Stimulated activated naive CD8-positive, alpha-beta T cell treated with anti-CD3 and anti-CD28 coated beads, Interleukin-15, Interleukin-2, amounts not matched to agents 100 ng/mL and 50 ng/mL, for 24 hours (primary cell): ENCODE measurements around the gene NAT9.
A peak's percentile ranks its signal among the peaks of the same experiment; 100 is the strongest.

ENCODE experiments used
- H3K27ac Mint-ChIP-seq: one replicate; pipeline ENCODE4 v1.8.0; 2021; ENCODE audit warnings: mild to moderate bottlenecking, mixed read lengths
- H3K27me3 Mint-ChIP-seq: one replicate; pipeline ENCODE4 v1.8.0; 2021; ENCODE audit warnings: mixed read lengths
- H3K36me3 Mint-ChIP-seq: one replicate; pipeline ENCODE4 v1.8.0; 2021; ENCODE audit warnings: low read depth, mixed read lengths
- H3K4me1 Mint-ChIP-seq: one replicate; pipeline ENCODE4 v1.8.0; 2021; ENCODE audit warnings: low read depth, mixed read lengths
- H3K4me3 Mint-ChIP-seq: one replicate; pipeline ENCODE4 v1.8.0; 2021; ENCODE audit warnings: mild to moderate bottlenecking, mixed read lengths
- H3K9me3 Mint-ChIP-seq: one replicate; pipeline ENCODE4 v1.8.0; 2021; ENCODE audit warnings: mixed read lengths

NAT9 gene

GRCh38 chr17:74777901-74778515 is 1.9 kb upstream of the NAT9 start:
- Mint-ChIP-seq H3K27ac (no peak overlapping the region), H3K9me3 (no peaks in the 10 kb centered on the region), H3K4me3 (peak overlapping the region; percentile 2), H3K27me3 (no peaks in the 10 kb centered on the region), H3K4me1 (peaks cover 73% of the 10 kb centered on the region), H3K36me3 (peaks cover 19% of the 10 kb centered on the region)

- H3K27ac Mint-ChIP-seq: no peak overlapping the region
- H3K4me1 Mint-ChIP-seq: peaks cover 73% of the 10 kb centered on the region
- peaks cover 29% of the 10 kb centered on the region for H3K36me3 Mint-ChIP-seq
- peak overlapping the region; percentile 99 for H3K4me3 Mint-ChIP-seq
- H3K27me3 Mint-ChIP-seq: no peaks in the 10 kb centered on the region
- H3K9me3 Mint-ChIP-seq: no peaks in the 10 kb centered on the region
Measured at GRCh38 chr17:74776990-74777389, 845 bp upstream of the NAT9 start.

- peaks cover 37% of the 10 kb centered on the region for H3K36me3 Mint-ChIP-seq
- peaks cover 59% of the 10 kb centered on the region for H3K4me1 Mint-ChIP-seq
- peak overlapping the region; percentile 96 for H3K27ac Mint-ChIP-seq
- H3K4me3 Mint-ChIP-seq: peak overlapping the region; percentile 99
- H3K27me3 Mint-ChIP-seq: no peaks in the 10 kb centered on the region
- no peaks in the 10 kb centered on the region for H3K9me3 Mint-ChIP-seq
Measured at GRCh38 chr17:74775409-74776043, 619 bp downstream of the NAT9 start.

GRCh38 chr17:74773871-74774286 is 2.3 kb downstream of the NAT9 start:
- peak overlapping the region; percentile 83 for H3K27ac Mint-ChIP-seq
- peaks cover 48% of the 10 kb centered on the region for H3K4me1 Mint-ChIP-seq
- H3K4me3 Mint-ChIP-seq: peak overlapping the region; percentile 74
- H3K27me3 Mint-ChIP-seq: no peaks in the 10 kb centered on the region
- H3K9me3 Mint-ChIP-seq: no peaks in the 10 kb centered on the region
- H3K36me3 Mint-ChIP-seq: peaks cover 44% of the 10 kb centered on the region

GRCh38 chr17:74773414-74773813 is 2.7 kb downstream of the NAT9 start:
- H3K36me3 Mint-ChIP-seq: peaks cover 48% of the 10 kb centered on the region
- H3K4me1 Mint-ChIP-seq: peaks cover 49% of the 10 kb centered on the region

GRCh38 chr17:74772053-74772452 is 4.1 kb downstream of the NAT9 start:
- H3K4me3 Mint-ChIP-seq: no peak overlapping the region
- H3K4me1 Mint-ChIP-seq: peaks cover 37% of the 10 kb centered on the region
- no peaks in the 10 kb centered on the region for H3K9me3 Mint-ChIP-seq
- no peaks in the 10 kb centered on the region for H3K27me3 Mint-ChIP-seq
- H3K36me3 Mint-ChIP-seq: peaks cover 48% of the 10 kb centered on the region
- H3K27ac Mint-ChIP-seq: no peak overlapping the region

More at GRCh38 chr17:74773414-74773813, 2.7 kb downstream of the NAT9 start:
- peak overlapping the region; percentile 81 for H3K27ac Mint-ChIP-seq
- no peak overlapping the region for H3K4me3 Mint-ChIP-seq
- H3K27me3 Mint-ChIP-seq: no peaks in the 10 kb centered on the region
- no peaks in the 10 kb centered on the region for H3K9me3 Mint-ChIP-seq

- H3K9me3 Mint-ChIP-seq: no peaks in the 10 kb centered on the region
- H3K4me1 Mint-ChIP-seq: peaks cover 33% of the 10 kb centered on the region
- H3K4me3 Mint-ChIP-seq: no peak overlapping the region
- no peak overlapping the region for H3K27ac Mint-ChIP-seq
- H3K36me3 Mint-ChIP-seq: peaks cover 51% of the 10 kb centered on the region
- H3K27me3 Mint-ChIP-seq: no peaks in the 10 kb centered on the region
Measured at GRCh38 chr17:74771319-74771914, 4.7 kb downstream of the NAT9 start.

- Mint-ChIP-seq H3K36me3 (peaks cover 49% of the 10 kb centered on the region), H3K4me3 (no peak overlapping the region), H3K9me3 (no peaks in the 10 kb centered on the region), H3K4me1 (peaks cover 31% of the 10 kb centered on the region), H3K27ac (peak overlapping the region; percentile 55), H3K27me3 (no peaks in the 10 kb centered on the region)
Measured at GRCh38 chr17:74770498-74771318, 5.4 kb downstream of the NAT9 start.

- peaks cover 25% of the 10 kb centered on the region for H3K4me1 Mint-ChIP-seq
- no peaks in the 10 kb centered on the region for H3K9me3 Mint-ChIP-seq
- H3K27me3 Mint-ChIP-seq: no peaks in the 10 kb centered on the region
- H3K27ac Mint-ChIP-seq: peak overlapping the region; percentile 40
- peaks cover 46% of the 10 kb centered on the region for H3K36me3 Mint-ChIP-seq
- no peak overlapping the region for H3K4me3 Mint-ChIP-seq
Measured at GRCh38 chr17:74769856-74770497, 6.2 kb downstream of the NAT9 start.

GRCh38 chr17:74769266-74769855 is 6.8 kb downstream of the NAT9 start:
- H3K9me3 Mint-ChIP-seq: no peaks in the 10 kb centered on the region
- H3K4me1 Mint-ChIP-seq: peaks cover 24% of the 10 kb centered on the region
- peaks cover 46% of the 10 kb centered on the region for H3K36me3 Mint-ChIP-seq
- H3K4me3 Mint-ChIP-seq: no peak overlapping the region
- H3K27me3 Mint-ChIP-seq: no peaks in the 10 kb centered on the region
- H3K27ac Mint-ChIP-seq: no peak overlapping the region

GRCh38 chr17:74768763-74769114 is 7.4 kb downstream of the NAT9 start:
- H3K4me3 Mint-ChIP-seq: no peak overlapping the region
- H3K4me1 Mint-ChIP-seq: peaks cover 18% of the 10 kb centered on the region
- no peaks in the 10 kb centered on the region for H3K9me3 Mint-ChIP-seq
- H3K36me3 Mint-ChIP-seq: peaks cover 40% of the 10 kb centered on the region
- H3K27me3 Mint-ChIP-seq: no peaks in the 10 kb centered on the region
- H3K27ac Mint-ChIP-seq: peak overlapping the region; percentile 79

GRCh38 chr17:74768069-74768762 is 7.9 kb downstream of the NAT9 start:
- Mint-ChIP-seq H3K4me3 (no peak overlapping the region), H3K4me1 (peaks cover 15% of the 10 kb centered on the region), H3K9me3 (no peaks in the 10 kb centered on the region), H3K36me3 (peaks cover 39% of the 10 kb centered on the region), H3K27me3 (no peaks in the 10 kb centered on the region), H3K27ac (peak overlapping the region; percentile 79)

GRCh38 chr17:74767111-74767516 is 9.0 kb downstream of the NAT9 start:
- Mint-ChIP-seq H3K27ac (no peak overlapping the region), H3K36me3 (peaks cover 33% of the 10 kb centered on the region), H3K27me3 (no peaks in the 10 kb centered on the region), H3K4me3 (no peak overlapping the region), H3K9me3 (no peaks in the 10 kb centered on the region), H3K4me1 (peaks cover 21% of the 10 kb centered on the region)

GRCh38 chr17:74766413-74766812 is 9.7 kb downstream of the NAT9 start:
- H3K36me3 Mint-ChIP-seq: peaks cover 29% of the 10 kb centered on the region
- peaks cover 21% of the 10 kb centered on the region for H3K4me1 Mint-ChIP-seq
- peak overlapping the region; percentile 88 for H3K27ac Mint-ChIP-seq
- no peaks in the 10 kb centered on the region for H3K27me3 Mint-ChIP-seq
- H3K9me3 Mint-ChIP-seq: no peaks in the 10 kb centered on the region
- H3K4me3 Mint-ChIP-seq: no peak overlapping the region
